K562 (cell line): ENCODE results near the gene MRFAP1. TPM values are rescaled to one million over a fixed set of nuclear protein-coding genes. Genes with fewer than 3 reads are reported as not detected.

Source experiments
- BCL6 ChIP-seq: fragments of 250-450 bp; sonication (Bioruptor Pico); IDR thresholded peaks from 2 replicates; pipeline ENCODE4 v1.4.0; 2020
- CHD2 ChIP-seq: IDR thresholded peaks from 2 replicates; pipeline ENCODE4 v1.6.1; 2011; ENCODE audit warnings: low read depth, low read length
- CHD4 ChIP-seq: fragments of 200-600 bp; sonication (generic); IDR thresholded peaks from 3 replicates; pipeline ENCODE4 v1.6.1; 2012; ENCODE audit warnings: low read depth, mild to moderate bottlenecking, mixed read lengths, low read length, inconsistent platforms; ENCODE audit not compliant: insufficient read depth, insufficient replicate concordance, poor library complexity, severe bottlenecking
- COPS2 ChIP-seq: fragments of 450-650 bp; conservative IDR thresholded peaks from 2 replicates; pipeline ENCODE4 v1.6.1; 2016; ENCODE audit warnings: mild to moderate bottlenecking, moderate library complexity
- E4F1 ChIP-seq: fragments of 250-450 bp; sonication (Bioruptor Pico); IDR thresholded peaks from 2 replicates; pipeline ENCODE4 v1.5.0; 2021; ENCODE audit warnings: mild to moderate bottlenecking, borderline replicate concordance
- GTF2E2 ChIP-seq: fragments of 200-800 bp; sonication (Bioruptor generic); IDR thresholded peaks from 2 replicates; pipeline ENCODE4 v1.6.1; 2016; ENCODE audit warnings: missing genetic modification characterization, missing compliant biosample characterization
- KDM2B ChIP-seq: fragments of 250-450 bp; sonication (Bioruptor Pico); IDR thresholded peaks from 2 replicates; pipeline ENCODE4 v1.8.0; 2021; ENCODE audit warnings: mild to moderate bottlenecking, moderate library complexity
- NFATC3 ChIP-seq: fragments of 450-650 bp; IDR thresholded peaks from 2 replicates; pipeline ENCODE4 v1.6.1; 2017; ENCODE audit warnings: mild to moderate bottlenecking
- PML ChIP-seq: IDR thresholded peaks from 2 replicates; pipeline ENCODE4 v1.6.1; 2012; ENCODE audit warnings: low read length, inconsistent platforms
- POLR2G ChIP-seq: fragments of 200-400 bp; formaldehyde crosslinking; IDR thresholded peaks from 2 replicates; pipeline ENCODE4 v1.6.1; 2017; ENCODE audit warnings: low read depth, mild to moderate bottlenecking, antibody characterized with exemption, low read length, moderate library complexity
- RBFOX2 ChIP-seq: fragments of 200-400 bp; formaldehyde crosslinking; IDR thresholded peaks from 2 replicates; pipeline ENCODE4 v1.6.1; 2017; ENCODE audit warnings: low read depth, mild to moderate bottlenecking, low read length, moderate library complexity
- SP1 ChIP-seq: sonication (generic); formaldehyde crosslinking; IDR thresholded peaks from 2 replicates; pipeline ENCODE4 v1.8.1; 2022; ENCODE audit warnings: mild to moderate bottlenecking, missing genetic modification reagents
- THRA ChIP-seq: fragments of 450-650 bp; IDR thresholded peaks from 2 replicates; pipeline ENCODE4 v1.6.1; 2017; ENCODE audit warnings: mild to moderate bottlenecking, moderate library complexity
- ZBTB2 ChIP-seq: fragments of 450-650 bp; IDR thresholded peaks from 2 replicates; pipeline ENCODE4 v1.6.1; 2016; ENCODE audit warnings: antibody characterized with exemption
- ZFP91 ChIP-seq: sonication (generic); formaldehyde crosslinking; IDR thresholded peaks from 2 replicates; pipeline ENCODE4 v1.8.0; 2022; ENCODE audit warnings: mild to moderate bottlenecking, missing genetic modification reagents
- ZKSCAN1 ChIP-seq: fragments of 150-350 bp; IDR thresholded peaks from 2 replicates; pipeline ENCODE4 v1.6.1; 2016; ENCODE audit warnings: low read depth, low read length
- ZNF212 ChIP-seq: fragments of 450-650 bp; formaldehyde crosslinking; IDR thresholded peaks from 2 replicates; pipeline ENCODE4 v1.4.0; 2020; ENCODE audit warnings: mild to moderate bottlenecking
- ZNF436 ChIP-seq: fragments of 250-450, 450-650 bp; sonication (Bioruptor Pico); formaldehyde crosslinking; IDR thresholded peaks from 2 replicates; pipeline ENCODE4 v1.7.0; 2020; ENCODE audit warnings: mild to moderate bottlenecking
- ZNF77 ChIP-seq: fragments of 250-450 bp; sonication (Bioruptor Pico); IDR thresholded peaks from 2 replicates; pipeline ENCODE4 v1.5.0; 2020
- ZZZ3 ChIP-seq: fragments of 450-650 bp; IDR thresholded peaks from 2 replicates; pipeline ENCODE4 v1.6.1; 2016; ENCODE audit warnings: antibody characterized with exemption, mild to moderate bottlenecking, moderate library complexity
- polyA plus RNA-seq, 8 experiments: library from polyadenylated mRNA; depleted of rRNA in 4 of 8; stranded (reverse) in 5 of 8; unstranded in 3 of 8; fragments of >200 nt; fragmentation: Nextera tagmentation in 2 of 8; fragmentation: Illumina TruSeq in 1 of 8; extraction: Ambion mirVana in 2 of 8; extraction: Trizol in 1 of 8; gene quantifications; 2 replicates each; pipeline versions ENCODE4 v1.2.1 to v1.2.3, GENCODE V29; 2011 to 2014; ENCODE audit warnings: inconsistent platforms in 1 of 8, missing spikeins in 1 of 8
- total RNA-seq, 7 experiments: library from RNA; depleted of rRNA in 6 of 7; stranded (reverse); fragments of >200 nt in 6 of 7; fragmentation: Illumina TruSeq in 2 of 7; extraction: Trizol in 2 of 7; gene quantifications; 2 replicates each; pipeline versions ENCODE4 v1.2.1 to v1.2.3, GENCODE V29; 2011 to 2021; ENCODE audit warnings: low replicate concordance in 1 of 7

MRFAP1 gene
- total and polyA plus RNA-seq, 9 of the 15 experiments (the other 6 are each of a cell fraction or from before 2014, with no cell fraction given): 46.0 to 270 (median 151) TPM

- TF ChIP-seq ZZZ3 (no peak), RBFOX2 (peak; percentile 94), CHD4 (no peak), ZFP91 (no peak), ZKSCAN1 (no peak), BCL6 (CRISPR knock-in tag) (no peak), KDM2B (CRISPR knock-in tag) (no peak), THRA (no peak), NFATC3 (no peak), ZBTB2 (peak; percentile 98), POLR2G (peak; percentile 88), SP1 (no peak), ZNF436 (no peak), CHD2 (0 out of 2 replicates have a peak, but pooled peaks have one; percentile 7), COPS2 (no peak), ZNF77 (CRISPR knock-in tag) (no peak), GTF2E2 (peak; percentile 67; the same call in 1 of the 2 replicates), E4F1 (peak; percentile 100), PML (peak; percentile 86; the same call in 1 of the 2 replicates), ZNF212 (CRISPR knock-in tag) (no peak)
These were observed at the start of gene MRFAP1 (continued) for GRCh38 chr4:6640292-6641163.
